ENCODE measurements around the gene ZNF532. TPM values are rescaled to one million over a fixed set of nuclear protein-coding genes. Genes with fewer than 3 reads are reported as not detected.
A peak's percentile ranks its signal among the peaks of the same experiment; 100 is the strongest.
"Not testable (repeated sequence)": the region's sequence is repeated elsewhere in the genome, so short reads cannot be mapped to it uniquely, and the experiment has no call there.

Gene ZNF532
- total RNA-seq, 1 donor from 2014 or later, result 137 TPM

- Histone ChIP-seq H3F3A (ENCODE audit: low read depth) (peaks cover 5% of the 10 kb centered on the region), H3K27ac (no peak overlapping the region), H3K4me1 (peaks cover 35% of the 10 kb centered on the region), H3K9me3 (ENCODE audit: low read depth) (no peaks in the 10 kb centered on the region), H3K36me3 (peaks cover 9% of the 10 kb centered on the region), H3K9ac (no peak overlapping the region), H3K27me3 (no peaks in the 10 kb centered on the region), H3K79me2 (ENCODE audit: low read depth) (peaks cover 100% of the 10 kb centered on the region), H4K20me1 (ENCODE audit: low read depth) (peaks cover 89% of the 10 kb centered on the region), H3K4me3 (no peak overlapping the region), H3K4me2 (no peak overlapping the region), H2AFZ (replicated peaks) (no peak overlapping the region)
- no peaks in the 10 kb centered on the region for H3K27me3 Mint-ChIP-seq (ENCODE audit: insufficient read depth, low read depth)
- H3K9me3 Mint-ChIP-seq, result peaks cover 10% of the 10 kb centered on the region
- no peak for TF ChIP-seq EZH2 (IDR thresholded peaks at IDR 0.05)
- TF ChIP-seq CTCF (IDR thresholded peaks at IDR 0.05), result no peak
- TF ChIP-seq EZH2phosphoT487 (IDR thresholded peaks at IDR 0.05), result no peak
- H3K36me3 Mint-ChIP-seq, result peaks cover 75% of the 10 kb centered on the region
- no peak for DNase-seq (ENCODE audit: low spot score)
- H3K4me1 Mint-ChIP-seq, result peaks cover 39% of the 10 kb centered on the region
- H3K4me3 Mint-ChIP-seq, result no peak overlapping the region
- H3K27ac Mint-ChIP-seq, result no peak overlapping the region
These were observed 51.3 kb downstream of the ZNF532 start for GRCh38 chr18:58915995-58916394.

- not testable (repeated sequence) for H3K4me1 ChIP-seq; H3K27ac Mint-ChIP-seq; DNase-seq (ENCODE audit: low spot score); H3K4me3 ChIP-seq; H3K27ac ChIP-seq; H3K4me3 Mint-ChIP-seq; H3K36me3 ChIP-seq; H3K9me3 ChIP-seq (ENCODE audit: low read depth); H3K9ac ChIP-seq; H3F3A ChIP-seq (ENCODE audit: low read depth); H2AFZ ChIP-seq (replicated peaks); H3K4me2 ChIP-seq; H3K27me3 Mint-ChIP-seq (ENCODE audit: insufficient read depth, low read depth); H3K27me3 ChIP-seq
- Histone ChIP-seq H4K20me1 (ENCODE audit: low read depth) (peaks cover 68% of the 10 kb centered on the region), H3K79me2 (ENCODE audit: low read depth) (peaks cover 100% of the 10 kb centered on the region)
- H3K36me3 Mint-ChIP-seq, result peaks cover 90% of the 10 kb centered on the region
- peaks cover 11% of the 10 kb centered on the region for H3K4me1 Mint-ChIP-seq
- peaks cover 28% of the 10 kb centered on the region for H3K9me3 Mint-ChIP-seq
These were observed 55.3 kb downstream of the ZNF532 start for GRCh38 chr18:58919934-58920333.

GRCh38 chr18:58922995-58923394, 58.3 kb downstream of the ZNF532 start:
- Mint-ChIP-seq H3K36me3 (peaks cover 79% of the 10 kb centered on the region), H3K27me3 (ENCODE audit: insufficient read depth, low read depth) (peaks cover 2% of the 10 kb centered on the region), H3K9me3 (peaks cover 25% of the 10 kb centered on the region), H3K4me3 (no peak overlapping the region), H3K27ac (no peak overlapping the region), H3K4me1 (peaks cover 13% of the 10 kb centered on the region)
- Histone ChIP-seq H3K27me3 (no peaks in the 10 kb centered on the region), H2AFZ (replicated peaks) (no peak overlapping the region), H4K20me1 (ENCODE audit: low read depth) (peaks cover 60% of the 10 kb centered on the region), H3K4me3 (no peak overlapping the region), H3K9me3 (ENCODE audit: low read depth) (no peaks in the 10 kb centered on the region), H3K4me2 (no peak overlapping the region), H3K4me1 (peaks cover 17% of the 10 kb centered on the region), H3K9ac (no peak overlapping the region), H3K27ac (peak overlapping the region; percentile 13), H3F3A (ENCODE audit: low read depth) (peaks cover 27% of the 10 kb centered on the region), H3K79me2 (ENCODE audit: low read depth) (peaks cover 100% of the 10 kb centered on the region), H3K36me3 (peaks cover 5% of the 10 kb centered on the region)
- no peak for DNase-seq (ENCODE audit: low spot score)
- TF ChIP-seq EZH2 (IDR thresholded peaks at IDR 0.05) (no peak), EZH2phosphoT487 (IDR thresholded peaks at IDR 0.05) (no peak), CTCF (IDR thresholded peaks at IDR 0.05) (no peak)

GRCh38 chr18:58924473-58924872, 59.8 kb downstream of the ZNF532 start:
- H3K27ac ChIP-seq, result no peak overlapping the region

More at GRCh38 chr18:58924473-58924872, 59.8 kb downstream of the ZNF532 start:
- Histone ChIP-seq H3K4me2 (no peak overlapping the region), H2AFZ (replicated peaks) (no peak overlapping the region), H3K27me3 (no peaks in the 10 kb centered on the region), H3K79me2 (ENCODE audit: low read depth) (peaks cover 100% of the 10 kb centered on the region), H3K9me3 (ENCODE audit: low read depth) (no peaks in the 10 kb centered on the region), H3K4me3 (no peak overlapping the region), H3K36me3 (peaks cover 5% of the 10 kb centered on the region), H3K4me1 (peaks cover 32% of the 10 kb centered on the region), H4K20me1 (ENCODE audit: low read depth) (peaks cover 65% of the 10 kb centered on the region), H3K9ac (no peak overlapping the region), H3F3A (ENCODE audit: low read depth) (peaks cover 32% of the 10 kb centered on the region)
- peaks cover 25% of the 10 kb centered on the region for H3K9me3 Mint-ChIP-seq
- no peak overlapping the region for H3K4me3 Mint-ChIP-seq
- H3K27ac Mint-ChIP-seq, result no peak overlapping the region
- peaks cover 2% of the 10 kb centered on the region for H3K27me3 Mint-ChIP-seq (ENCODE audit: insufficient read depth, low read depth)
- H3K36me3 Mint-ChIP-seq, result peaks cover 72% of the 10 kb centered on the region
- no peak for DNase-seq (ENCODE audit: low spot score)
- no peak for TF ChIP-seq EZH2 (IDR thresholded peaks at IDR 0.05)
- no peak for TF ChIP-seq CTCF (IDR thresholded peaks at IDR 0.05)
- no peak for TF ChIP-seq EZH2phosphoT487 (IDR thresholded peaks at IDR 0.05)
- H3K4me1 Mint-ChIP-seq, result peaks cover 24% of the 10 kb centered on the region
